CMK (cell line): ENCODE results near the gene MDGA2.

ENCODE experiments used
- DNase-seq: peaks from one replicate; pipeline ENCODE4 v3.0.0-alpha.2; 2010; ENCODE audit warnings: low read depth

Gene MDGA2

GRCh38 chr14:47619392-47619791, 56.0 kb downstream of the MDGA2 start:
- no peak for DNase-seq

GRCh38 chr14:47606566-47606965, 68.8 kb downstream of the MDGA2 start:
- no peak for DNase-seq

DNA sequence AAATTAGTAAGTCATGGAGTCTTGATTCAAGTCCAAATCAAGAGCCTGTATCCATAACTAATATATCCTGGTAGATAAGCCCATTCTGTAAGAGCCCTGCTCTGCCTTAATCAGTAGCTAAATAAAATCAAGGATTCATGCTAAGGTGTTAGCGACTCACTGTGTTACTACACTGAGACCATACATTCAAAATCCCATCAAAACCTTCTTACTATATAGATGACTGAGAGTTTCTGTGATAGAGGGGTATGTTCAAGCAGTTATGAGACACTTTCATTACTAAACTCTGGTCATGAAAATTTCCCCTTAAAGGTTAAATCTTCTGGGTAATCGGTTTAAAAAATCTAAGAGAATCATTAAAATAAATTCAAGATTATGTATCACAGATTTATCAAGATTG, 78.5 kb downstream of the MDGA2 start:
- DNase-seq, result no peak

GRCh38 chr14:47596232-47596631, 79.2 kb downstream of the MDGA2 start:
- DNase-seq, result no peak

DNA sequence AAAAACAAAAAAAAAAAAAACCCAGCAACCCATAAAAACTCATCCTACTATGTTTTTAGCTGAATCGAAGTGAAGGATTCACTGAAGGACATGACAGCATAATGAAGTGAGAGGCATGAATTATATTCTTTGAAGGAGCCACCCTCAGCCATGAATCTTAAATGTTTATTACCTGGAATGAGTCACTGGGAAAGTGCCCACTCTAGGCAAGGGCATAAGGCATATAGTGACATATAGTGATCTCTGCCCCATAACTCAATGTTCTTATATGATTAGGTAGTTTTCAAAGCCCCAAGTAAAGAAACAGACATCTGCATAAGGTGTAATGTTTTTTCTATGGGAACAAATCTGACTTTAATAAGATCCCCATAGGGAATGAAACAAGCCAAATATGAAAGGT, 79.9 kb downstream of the MDGA2 start:
- no peak for DNase-seq

DNA sequence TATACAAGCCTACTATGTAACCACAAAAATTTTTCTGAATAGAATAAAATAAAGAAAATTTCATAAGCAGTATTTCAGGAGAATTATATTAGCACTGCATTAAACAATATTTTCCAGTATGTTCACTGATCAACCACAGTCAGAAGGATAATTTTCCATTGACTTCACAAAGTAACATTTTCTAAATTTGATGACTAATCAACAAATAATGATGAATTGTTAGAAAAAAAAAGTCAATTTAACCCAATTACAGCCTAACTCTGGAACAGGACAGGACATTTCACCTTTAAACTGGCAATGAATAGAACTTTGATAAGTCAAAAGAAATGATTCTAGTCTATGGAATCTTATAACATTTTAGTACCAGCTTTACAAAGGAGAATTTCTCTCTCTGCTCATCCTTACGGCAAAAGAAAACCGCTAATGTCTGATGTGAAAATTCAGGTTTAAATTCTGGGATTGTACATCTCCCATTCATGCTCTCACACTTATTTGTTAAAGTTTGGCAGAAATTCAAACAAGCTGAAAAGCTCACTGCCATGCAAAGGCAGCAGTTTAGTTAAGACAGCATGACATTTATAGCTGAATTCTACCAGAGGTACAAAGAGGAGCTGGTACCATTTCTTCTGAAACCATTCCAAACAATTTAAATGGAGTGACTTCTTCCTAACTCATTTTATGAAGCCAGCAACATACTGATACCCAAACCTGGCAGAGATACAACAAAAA, 84.5 kb downstream of the MDGA2 start:
- no peak for DNase-seq

DNA sequence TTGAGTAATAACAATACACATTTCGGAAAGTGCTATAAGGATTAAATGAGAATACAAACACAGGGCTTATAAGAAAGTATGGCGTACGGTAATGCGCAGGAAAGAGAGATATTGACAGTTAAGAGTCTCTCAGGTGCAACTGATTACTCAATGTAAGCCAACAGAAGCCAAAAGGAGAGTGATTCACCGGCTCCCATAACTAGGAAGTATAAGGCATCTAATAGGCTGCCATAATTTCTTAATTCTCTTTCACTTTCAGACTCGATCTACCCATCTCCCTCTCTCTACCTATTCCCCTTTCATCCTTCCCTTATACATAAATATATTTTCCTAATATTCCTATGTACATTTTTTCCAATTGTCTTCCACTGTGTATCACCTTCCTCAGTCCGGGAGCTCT, 90.0 kb downstream of the MDGA2 start:
- no peak for DNase-seq

- no peak for DNase-seq
Observed at GRCh38 chr14:47567273-47567672, 108.1 kb downstream of the MDGA2 start.

- DNase-seq, result no peak
Observed at GRCh38 chr14:47557894-47558293, 117.5 kb downstream of the MDGA2 start.

DNA sequence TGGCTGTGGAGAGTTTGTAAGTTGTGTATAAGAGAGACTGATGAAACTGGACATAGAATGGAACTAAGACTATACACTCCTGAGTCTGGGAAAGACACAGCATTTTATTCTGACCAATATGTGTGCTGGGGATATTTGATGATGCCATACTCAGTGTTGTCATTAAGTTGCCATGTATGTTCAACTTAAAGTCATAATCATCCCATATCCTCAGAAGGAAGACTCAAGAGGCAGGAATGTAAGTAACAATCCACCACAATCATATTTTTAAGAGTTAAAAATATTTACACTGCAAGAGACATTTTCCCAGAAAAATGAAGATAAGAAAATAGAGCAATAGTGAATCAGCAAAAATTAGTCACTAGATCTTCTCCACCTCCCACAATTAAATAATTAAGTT, 120.1 kb downstream of the MDGA2 start:
- no peak for DNase-seq

DNA sequence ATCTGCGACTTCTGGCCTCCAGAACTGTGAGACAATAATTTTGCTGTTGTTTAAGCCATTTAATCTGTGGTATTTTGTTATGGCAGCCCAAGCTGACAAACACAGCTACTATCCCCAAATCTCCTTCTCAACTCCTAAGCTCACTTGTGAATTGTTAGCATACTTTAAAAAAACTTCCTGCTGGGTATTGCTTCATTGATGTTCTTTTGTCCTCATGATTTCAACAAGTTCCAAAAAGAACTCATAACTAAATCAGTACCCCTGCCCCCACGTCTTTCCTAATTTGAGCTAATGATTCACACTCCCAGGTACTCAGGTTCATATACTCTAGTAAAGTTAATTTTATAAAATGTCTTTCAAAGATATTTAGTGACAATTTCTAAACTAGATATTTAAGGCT, 125.5 kb downstream of the MDGA2 start:
- DNase-seq, result no peak

GRCh38 chr14:47543459-47543858, 131.9 kb downstream of the MDGA2 start:
- DNase-seq, result no peak

GRCh38 chr14:47541662-47542061, 133.7 kb downstream of the MDGA2 start:
- DNase-seq, result no peak

DNA sequence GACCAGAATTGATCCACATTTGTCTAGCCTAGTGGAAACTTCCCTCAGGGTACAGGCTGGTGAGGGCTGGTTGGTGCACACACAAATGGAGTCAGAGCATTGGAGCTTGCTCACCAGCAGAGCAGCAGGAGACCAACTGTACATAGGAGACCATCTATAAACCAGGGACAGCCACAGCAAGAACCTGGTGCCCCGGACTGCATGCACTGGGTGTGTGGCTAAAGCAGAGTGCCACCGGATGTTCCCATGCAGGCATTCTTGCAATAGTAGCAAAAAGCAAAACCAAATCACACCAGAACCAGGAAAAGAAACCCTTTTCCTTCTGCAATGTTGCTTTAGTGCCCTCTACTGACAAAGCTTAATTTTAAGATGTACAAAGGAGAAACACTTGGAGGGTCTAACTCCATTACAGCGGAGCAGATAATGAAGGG, 136.4 kb downstream of the MDGA2 start:
- no peak for DNase-seq

GRCh38 chr14:47536341-47536740, 139.1 kb downstream of the MDGA2 start:
- DNase-seq, result no peak

GRCh38 chr14:47526591-47527244, 148.7 kb downstream of the MDGA2 start:
- DNase-seq, result no peak

GRCh38 chr14:47524524-47524923, 150.9 kb downstream of the MDGA2 start:
- DNase-seq, result no peak

DNA sequence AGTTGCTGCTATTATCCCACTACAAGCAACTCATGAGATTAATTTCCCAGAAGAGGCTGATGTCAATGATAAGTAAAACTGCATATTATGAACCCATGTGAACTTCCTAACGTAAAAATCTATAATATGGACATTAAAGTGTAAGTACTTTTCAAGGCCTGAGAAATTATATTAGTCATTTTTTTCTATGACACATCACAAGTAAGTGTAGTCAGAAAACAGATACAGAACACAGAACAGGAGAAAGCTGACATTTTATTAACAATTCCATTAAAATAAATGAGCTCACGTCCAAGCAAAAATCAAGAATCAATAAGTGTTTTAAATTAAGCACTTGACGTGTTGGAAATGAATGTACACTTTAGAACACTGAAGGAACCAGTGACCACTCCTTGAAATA, 155.0 kb downstream of the MDGA2 start:
- DNase-seq, result no peak

DNA sequence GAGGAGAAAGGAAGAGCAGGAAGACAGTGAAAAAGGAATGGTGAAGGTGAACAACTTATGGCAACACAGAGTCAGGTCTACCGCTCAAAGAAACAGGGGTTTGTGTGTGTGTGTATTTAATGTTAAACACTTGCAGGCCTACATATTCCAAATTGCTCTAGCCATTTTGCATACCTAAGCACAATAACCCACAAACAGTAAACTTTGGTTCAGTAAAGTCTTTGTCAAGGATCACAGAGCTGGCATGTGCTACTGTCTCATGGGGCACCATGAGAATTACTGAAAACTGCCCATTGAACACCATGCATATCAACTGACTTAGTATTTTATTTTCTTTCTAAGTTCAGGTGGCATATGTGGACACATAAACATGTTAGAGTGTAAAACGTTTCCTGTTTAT, 163.6 kb downstream of the MDGA2 start:
- no peak for DNase-seq

GRCh38 chr14:47509957-47510356, 165.4 kb downstream of the MDGA2 start:
- DNase-seq, result no peak

DNA sequence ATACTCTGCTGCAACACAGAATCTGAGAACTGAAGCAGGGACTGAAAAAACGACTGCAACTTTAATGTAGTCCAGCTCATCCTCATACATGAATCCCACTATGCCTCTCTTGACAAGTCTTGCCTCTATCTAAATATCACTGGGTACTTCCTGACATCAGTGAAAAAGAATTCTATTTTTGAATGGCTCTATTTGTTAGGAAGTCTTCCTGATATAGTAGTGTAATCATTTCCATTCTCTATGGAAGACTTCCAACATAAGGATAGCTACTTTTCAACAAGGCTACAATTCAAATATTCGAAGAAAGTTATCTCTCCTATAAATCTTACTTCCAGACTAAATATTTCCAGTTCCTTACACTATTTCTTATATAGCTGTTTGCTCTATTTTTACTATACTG, 167.5 kb downstream of the MDGA2 start:
- DNase-seq, result no peak

- no peak for DNase-seq
Observed at GRCh38 chr14:47500369-47500768, 175.0 kb downstream of the MDGA2 start.

- no peak for DNase-seq
Observed at GRCh38 chr14:47490766-47491165, 184.6 kb downstream of the MDGA2 start.

DNA sequence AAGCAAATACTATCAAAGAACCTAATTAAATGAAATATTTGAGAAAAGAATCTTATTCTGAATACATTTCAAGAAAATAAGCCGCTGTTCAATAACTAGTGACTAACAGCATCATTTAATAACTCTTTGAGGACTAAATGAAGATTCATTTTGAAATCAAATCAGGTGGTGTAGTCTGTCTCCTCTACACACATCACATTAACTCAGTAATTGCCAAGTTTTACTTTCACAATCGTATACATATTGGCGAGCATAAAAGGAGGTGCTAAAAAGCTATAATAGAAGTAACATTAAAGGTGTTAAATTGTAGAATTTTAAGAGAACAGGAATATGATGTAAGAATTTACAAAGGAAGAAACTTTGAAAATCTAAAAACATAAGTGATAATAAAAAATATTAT, 185.1 kb downstream of the MDGA2 start:
- no peak for DNase-seq
